ENCODE results near the gene CARD8. TPM values are rescaled to one million over a fixed set of nuclear protein-coding genes. Genes with fewer than 3 reads are reported as not detected.
A peak's percentile ranks its signal among the peaks of the same experiment; 100 is the strongest.

The CARD8 gene
- total RNA-seq, 1 experiment from 2014 or later: 23.0 TPM

DNA sequence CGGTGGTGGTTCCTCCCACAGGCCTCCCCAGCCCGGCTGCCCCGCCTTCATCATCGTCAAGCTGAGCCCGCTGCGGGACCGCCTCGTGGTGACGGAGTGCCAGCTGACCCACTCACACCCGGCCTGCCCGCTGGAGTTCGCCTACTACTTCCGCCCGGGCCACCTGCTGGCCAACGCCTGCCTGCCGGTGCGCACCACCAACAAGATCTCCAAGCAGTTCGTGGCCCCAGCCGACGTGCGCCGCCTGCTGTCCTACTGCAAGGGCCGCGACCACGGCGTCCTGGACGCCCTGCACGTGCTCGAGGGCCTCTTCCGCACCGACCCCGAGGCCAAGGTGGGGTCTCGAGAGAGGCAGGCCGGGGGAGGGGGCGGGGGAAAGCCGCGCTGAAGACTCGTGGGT is 73.3 kb downstream of the CARD8 start:
- Mint-ChIP-seq H3K4me1 (no peaks in the 10 kb centered on the region), H3K27ac (no peak overlapping the region), H3K4me3 (no peak overlapping the region), H3K9me3 (peaks cover 21% of the 10 kb centered on the region), H3K36me3 (peaks cover 36% of the 10 kb centered on the region), H3K27me3 (ENCODE audit: low read depth) (no peaks in the 10 kb centered on the region)
- peak; percentile 54; the same call in 1 of the 2 replicates for TF ChIP-seq FOXP1 (CRISPR knock-in tag; IDR thresholded peaks at IDR 0.05; ENCODE audit: borderline replicate concordance)
- no peak for TF ChIP-seq NR2C2 (CRISPR knock-in tag; IDR thresholded peaks at IDR 0.05)
- no peak for TF ChIP-seq RELA (CRISPR knock-in tag; IDR thresholded peaks at IDR 0.05; ENCODE audit: borderline replicate concordance)
- TF ChIP-seq, protein P1, sequence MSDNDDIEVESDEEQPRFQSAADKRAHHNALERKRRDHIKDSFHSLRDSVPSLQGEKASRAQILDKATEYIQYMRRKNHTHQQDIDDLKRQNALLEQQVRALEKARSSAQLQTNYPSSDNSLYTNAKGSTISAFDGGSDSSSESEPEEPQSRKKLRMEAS (CRISPR knock-in tag; IDR thresholded peaks at IDR 0.05): no peak
- no peak for TF ChIP-seq SOX15 (CRISPR knock-in tag; IDR thresholded peaks at IDR 0.05)
- TF ChIP-seq GTF2I (CRISPR knock-in tag; conservative IDR thresholded peaks at IDR 0.05): no peak
- DNase-seq (ENCODE audit: low spot score): peak; percentile 32
- ChIA-PET CTCF (interaction anchor here (0.7 to 1.0 kb wide), 2 partner anchors 11 to 115 kb away, joined by 4 to 5 read pairs; partner anchors contain the start of genes LIG1 and ZSWIM9), POLR2A (no interaction called here)
- peak; percentile 26 for ATAC-seq

- Mint-ChIP-seq H3K27me3 (ENCODE audit: low read depth) (no peaks in the 10 kb centered on the region), H3K9me3 (peaks cover 21% of the 10 kb centered on the region), H3K27ac (no peak overlapping the region), H3K4me1 (no peaks in the 10 kb centered on the region), H3K36me3 (peaks cover 37% of the 10 kb centered on the region), H3K4me3 (no peak overlapping the region)
- no peak for TF ChIP-seq FOXK1 (CRISPR knock-in tag; IDR thresholded peaks at IDR 0.05)
- TF ChIP-seq, protein P2, sequence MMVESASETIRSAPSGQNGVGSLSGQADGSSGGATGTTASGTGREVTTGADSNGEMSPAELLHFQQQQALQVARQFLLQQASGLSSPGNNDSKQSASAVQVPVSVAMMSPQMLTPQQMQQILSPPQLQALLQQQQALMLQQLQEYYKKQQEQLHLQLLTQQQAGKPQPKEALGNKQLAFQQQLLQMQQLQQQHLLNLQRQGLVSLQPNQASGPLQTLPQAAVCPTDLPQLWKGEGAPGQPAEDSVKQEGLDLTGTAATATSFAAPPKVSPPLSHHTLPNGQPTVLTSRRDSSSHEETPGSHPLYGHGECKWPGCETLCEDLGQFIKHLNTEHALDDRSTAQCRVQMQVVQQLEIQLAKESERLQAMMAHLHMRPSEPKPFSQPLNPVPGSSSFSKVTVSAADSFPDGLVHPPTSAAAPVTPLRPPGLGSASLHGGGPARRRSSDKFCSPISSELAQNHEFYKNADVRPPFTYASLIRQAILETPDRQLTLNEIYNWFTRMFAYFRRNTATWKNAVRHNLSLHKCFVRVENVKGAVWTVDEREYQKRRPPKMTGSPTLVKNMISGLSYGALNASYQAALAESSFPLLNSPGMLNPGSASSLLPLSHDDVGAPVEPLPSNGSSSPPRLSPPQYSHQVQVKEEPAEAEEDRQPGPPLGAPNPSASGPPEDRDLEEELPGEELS (CRISPR knock-in tag; IDR thresholded peaks at IDR 0.05): no peak
- no peak for ATAC-seq
- ChIA-PET CTCF (interaction anchor here (1.0 kb wide), 1 partner anchor 11 kb away, joined by 5 read pairs; the partner anchor contains the start of genes LIG1 and ZSWIM9), POLR2A (no interaction called here)
- no peak for DNase-seq (ENCODE audit: low spot score)
Observed at GRCh38 chr19:48181505-48181904, 74.2 kb downstream of the CARD8 start.

GRCh38 chr19:48176226-48176625 is 79.5 kb downstream of the CARD8 start:
- ChIA-PET POLR2A (no interaction called here), CTCF (no interaction called here)
- Mint-ChIP-seq H3K27me3 (ENCODE audit: low read depth) (no peaks in the 10 kb centered on the region), H3K4me3 (no peak overlapping the region), H3K9me3 (peaks cover 12% of the 10 kb centered on the region), H3K36me3 (peaks cover 49% of the 10 kb centered on the region), H3K27ac (no peak overlapping the region), H3K4me1 (peaks cover 3% of the 10 kb centered on the region)
- DNase-seq (ENCODE audit: low spot score) (no peak), ATAC-seq (no peak)
- TF ChIP-seq, protein P3, sequence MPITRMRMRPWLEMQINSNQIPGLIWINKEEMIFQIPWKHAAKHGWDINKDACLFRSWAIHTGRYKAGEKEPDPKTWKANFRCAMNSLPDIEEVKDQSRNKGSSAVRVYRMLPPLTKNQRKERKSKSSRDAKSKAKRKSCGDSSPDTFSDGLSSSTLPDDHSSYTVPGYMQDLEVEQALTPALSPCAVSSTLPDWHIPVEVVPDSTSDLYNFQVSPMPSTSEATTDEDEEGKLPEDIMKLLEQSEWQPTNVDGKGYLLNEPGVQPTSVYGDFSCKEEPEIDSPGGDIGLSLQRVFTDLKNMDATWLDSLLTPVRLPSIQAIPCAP (CRISPR knock-in tag; IDR thresholded peaks at IDR 0.05): no peak
- TF ChIP-seq E2F5 (CRISPR knock-in tag; IDR thresholded peaks at IDR 0.05) (no peak), ZNF416 (CRISPR knock-in tag; IDR thresholded peaks at IDR 0.05) (no peak), TP53 (CRISPR knock-in tag; IDR thresholded peaks at IDR 0.05) (no peak), E2F4 (CRISPR knock-in tag; IDR thresholded peaks at IDR 0.05; ENCODE audit: borderline replicate concordance, low read depth) (no peak), CREB1 (CRISPR knock-in tag; IDR thresholded peaks at IDR 0.05) (no peak), ZBTB21 (CRISPR knock-in tag; IDR thresholded peaks at IDR 0.05; ENCODE audit: borderline replicate concordance) (no peak), TEAD4 (CRISPR knock-in tag; IDR thresholded peaks at IDR 0.05) (no peak), RORB (CRISPR knock-in tag; IDR thresholded peaks at IDR 0.05) (no peak), NFATC4 (CRISPR knock-in tag; IDR thresholded peaks at IDR 0.05) (no peak), NFE2L1 (CRISPR knock-in tag; IDR thresholded peaks at IDR 0.05) (no peak), HMGA2 (CRISPR knock-in tag; IDR thresholded peaks at IDR 0.05) (no peak), AFF4 (CRISPR knock-in tag; IDR thresholded peaks at IDR 0.05; ENCODE audit: borderline replicate concordance) (no peak), CBFB (CRISPR knock-in tag; IDR thresholded peaks at IDR 0.05; ENCODE audit: low read depth) (no peak)
- TF ChIP-seq, protein P4, sequence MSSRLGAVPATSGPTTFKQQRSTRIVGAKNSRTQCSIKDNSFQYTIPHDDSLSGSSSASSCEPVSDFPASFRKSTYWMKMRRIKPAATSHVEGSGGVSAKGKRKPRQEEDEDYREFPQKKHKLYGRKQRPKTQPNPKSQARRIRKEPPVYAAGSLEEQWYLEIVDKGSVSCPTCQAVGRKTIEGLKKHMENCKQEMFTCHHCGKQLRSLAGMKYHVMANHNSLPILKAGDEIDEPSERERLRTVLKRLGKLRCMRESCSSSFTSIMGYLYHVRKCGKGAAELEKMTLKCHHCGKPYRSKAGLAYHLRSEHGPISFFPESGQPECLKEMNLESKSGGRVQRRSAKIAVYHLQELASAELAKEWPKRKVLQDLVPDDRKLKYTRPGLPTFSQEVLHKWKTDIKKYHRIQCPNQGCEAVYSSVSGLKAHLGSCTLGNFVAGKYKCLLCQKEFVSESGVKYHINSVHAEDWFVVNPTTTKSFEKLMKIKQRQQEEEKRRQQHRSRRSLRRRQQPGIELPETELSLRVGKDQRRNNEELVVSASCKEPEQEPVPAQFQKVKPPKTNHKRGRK (CRISPR knock-in tag; IDR thresholded peaks at IDR 0.05; ENCODE audit: borderline replicate concordance): no peak
